ENCODE data around the gene C1orf167. TPM values are rescaled to one million over a fixed set of nuclear protein-coding genes. Genes with fewer than 3 reads are reported as not detected.
"Not testable (repeated sequence)": the region's sequence is repeated elsewhere in the genome, so short reads cannot be mapped to it uniquely, and the experiment has no call there.

C1orf167 gene
- polyA plus RNA-seq, 3 donors: 0.05 TPM; not detected in 2

DNA sequence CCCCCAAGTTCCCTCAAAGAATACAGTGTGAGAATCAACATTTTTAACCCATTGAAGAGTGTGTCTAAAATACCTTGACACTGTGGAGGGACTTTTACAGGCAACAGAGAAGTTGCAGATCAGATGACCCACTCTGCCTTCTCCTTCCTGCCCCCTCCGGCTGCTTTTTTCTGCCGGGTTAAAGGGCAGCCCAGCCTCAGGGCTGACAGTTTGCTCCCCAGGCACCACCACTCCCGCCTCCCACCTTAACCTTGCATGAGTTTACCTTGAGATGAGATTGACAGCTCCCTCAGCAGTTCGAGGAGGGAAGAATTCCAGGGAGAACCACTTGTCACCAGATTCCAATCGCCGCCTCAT, 40.6 kb downstream of the C1orf167 start:
- Histone ChIP-seq H3K79me2 (ENCODE audit: insufficient read depth, low read length) (peaks cover 70% of the 10 kb centered on the region), H3K4me2 (replicated peaks; ENCODE audit: extremely low read depth, low read length, poor library complexity, severe bottlenecking) (peak overlapping the region; percentile 82), H3K4me1 (ENCODE audit: control insufficient read depth in 1 of 2, insufficient read depth in 2 of 2, low read length in 2 of 2) (peaks cover 49 to 57% of the 10 kb centered on the region in 2 donors), H3K36me3 (replicated peaks in 1 of 2; ENCODE audit: control insufficient read depth in 1 of 2, insufficient read depth in 2 of 2, low read length in 2 of 2) (peaks cover 35 to 46% of the 10 kb centered on the region in 2 donors), H3K4me3 (replicated peaks in 1 of 3; ENCODE audit: low read depth in 2 of 3, low read length in 3 of 3) (peak overlapping the region; percentile 37 to 83 (median 78)), H3K9ac (ENCODE audit: insufficient read depth, low read length, poor library complexity, severe bottlenecking) (peak overlapping the region; percentile 69), H3K9me3 (replicated peaks in 1 of 2; ENCODE audit: control insufficient read depth in 1 of 2, insufficient read depth in 1 of 2, low read length in 2 of 2) (no peaks in the 10 kb centered on the region), H3K27ac (ENCODE audit: low read depth in 1 of 2, low read length in 2 of 2) (peak overlapping the region; percentile 76 to 84), H4K20me1 (ENCODE audit: insufficient read depth, low read length) (peaks cover 34% of the 10 kb centered on the region), H3K27me3 (ENCODE audit: control insufficient read depth in 2 of 2, insufficient read depth in 2 of 2, low read length in 2 of 2) (no peaks in the 10 kb centered on the region), H2AFZ (ENCODE audit: insufficient read depth, low read depth, low read length, poor library complexity, severe bottlenecking) (peak overlapping the region; percentile 25)
- Mint-ChIP-seq H3K4me1 (peaks cover 57% of the 10 kb centered on the region), H3K36me3 (peaks cover 46 to 53% of the 10 kb centered on the region in 2 donors), H3K27me3 (ENCODE audit: low read depth in 3 of 3) (peaks cover 0 to 2% (median 0%) of the 10 kb centered on the region in 3 donors), H3K4me3 (peak overlapping the region; percentile 94 to 96), H3K9me3 (no peaks in the 10 kb centered on the region), H3K27ac (peak overlapping the region; percentile 86 to 100 (median 99))
- DNase-seq: peak in 2 of 3 donors; percentile 39 to 50
- intact Hi-C loops (cut with micrococcal nuclease): loop anchor here in 1 of 2 donors (2.0 to 10.0 kb wide), 3 partner anchors 14 to 182 kb away; partner anchors contain the start of genes AGTRAP and MFN2
- WGBS (ENCODE audit: insufficient coverage): 16% methylated on average over 6 of the region's 6 CpGs
- TF ChIP-seq, protein P1, sequence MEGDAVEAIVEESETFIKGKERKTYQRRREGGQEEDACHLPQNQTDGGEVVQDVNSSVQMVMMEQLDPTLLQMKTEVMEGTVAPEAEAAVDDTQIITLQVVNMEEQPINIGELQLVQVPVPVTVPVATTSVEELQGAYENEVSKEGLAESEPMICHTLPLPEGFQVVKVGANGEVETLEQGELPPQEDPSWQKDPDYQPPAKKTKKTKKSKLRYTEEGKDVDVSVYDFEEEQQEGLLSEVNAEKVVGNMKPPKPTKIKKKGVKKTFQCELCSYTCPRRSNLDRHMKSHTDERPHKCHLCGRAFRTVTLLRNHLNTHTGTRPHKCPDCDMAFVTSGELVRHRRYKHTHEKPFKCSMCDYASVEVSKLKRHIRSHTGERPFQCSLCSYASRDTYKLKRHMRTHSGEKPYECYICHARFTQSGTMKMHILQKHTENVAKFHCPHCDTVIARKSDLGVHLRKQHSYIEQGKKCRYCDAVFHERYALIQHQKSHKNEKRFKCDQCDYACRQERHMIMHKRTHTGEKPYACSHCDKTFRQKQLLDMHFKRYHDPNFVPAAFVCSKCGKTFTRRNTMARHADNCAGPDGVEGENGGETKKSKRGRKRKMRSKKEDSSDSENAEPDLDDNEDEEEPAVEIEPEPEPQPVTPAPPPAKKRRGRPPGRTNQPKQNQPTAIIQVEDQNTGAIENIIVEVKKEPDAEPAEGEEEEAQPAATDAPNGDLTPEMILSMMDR (IDR thresholded peaks at IDR 0.05): no peak

DNA sequence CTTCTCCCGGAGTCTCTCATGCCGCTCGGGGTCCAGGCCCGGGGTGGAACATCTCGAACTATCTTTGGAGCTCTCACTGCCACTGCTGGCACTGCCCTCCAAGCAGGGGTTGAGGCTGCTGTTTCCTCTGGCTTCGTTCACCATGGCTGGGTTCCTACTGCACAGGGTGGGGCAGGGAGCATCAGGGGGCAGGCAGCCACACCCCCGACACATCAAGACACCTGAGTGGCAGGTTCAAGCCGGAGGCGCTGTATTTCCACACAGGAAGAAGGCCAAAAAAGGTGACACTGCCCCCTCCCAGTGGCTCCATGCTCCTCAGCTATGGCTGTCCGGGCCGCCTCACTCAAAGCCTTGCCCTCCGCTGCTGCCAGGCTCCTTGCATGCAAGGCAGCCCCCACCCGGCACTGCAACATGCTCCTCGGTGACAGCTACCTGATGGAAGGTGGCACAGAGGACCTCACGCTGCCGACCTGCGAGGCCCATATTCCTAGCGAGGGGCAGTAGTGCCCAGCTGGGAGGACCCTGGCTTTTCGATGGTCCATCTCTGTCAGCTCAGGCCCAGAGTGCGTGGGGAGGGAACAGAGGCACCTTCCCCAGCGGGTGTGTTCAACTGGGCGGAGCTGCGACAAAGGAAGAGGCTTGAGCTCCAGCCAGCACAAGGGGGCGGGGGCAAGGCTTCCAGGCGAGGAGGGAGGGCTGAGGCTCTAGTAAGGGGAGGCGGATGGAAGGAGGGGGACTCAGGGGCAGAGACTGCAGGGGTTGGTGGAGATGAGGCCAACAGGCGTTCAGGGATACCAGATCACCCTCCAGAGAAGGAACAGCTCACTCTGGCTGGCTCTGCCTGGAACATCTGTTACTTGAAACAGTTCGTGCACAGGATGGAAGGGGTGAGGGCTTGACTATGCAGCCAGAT, 41.2 kb downstream of the C1orf167 start:
- peak overlapping the region; percentile 86 to 100 (median 99) for H3K27ac Mint-ChIP-seq
- Histone ChIP-seq H3K9ac (ENCODE audit: insufficient read depth, low read length, poor library complexity, severe bottlenecking) (peak overlapping the region; percentile 69), H3K27me3 (ENCODE audit: control insufficient read depth in 2 of 2, insufficient read depth in 2 of 2, low read length in 2 of 2) (no peaks in the 10 kb centered on the region), H2AFZ (ENCODE audit: insufficient read depth, low read depth, low read length, poor library complexity, severe bottlenecking) (peak overlapping the region; percentile 25), H3K36me3 (replicated peaks in 1 of 2; ENCODE audit: control insufficient read depth in 1 of 2, insufficient read depth in 2 of 2, low read length in 2 of 2) (peaks cover 29 to 42% of the 10 kb centered on the region in 2 donors), H3K79me2 (ENCODE audit: insufficient read depth, low read length) (peaks cover 76% of the 10 kb centered on the region), H3K4me1 (ENCODE audit: control insufficient read depth in 1 of 2, insufficient read depth in 2 of 2, low read length in 2 of 2) (peaks cover 54 to 64% of the 10 kb centered on the region in 2 donors), H3K4me2 (replicated peaks; ENCODE audit: extremely low read depth, low read length, poor library complexity, severe bottlenecking) (peak overlapping the region; percentile 82), H4K20me1 (ENCODE audit: insufficient read depth, low read length) (peaks cover 34% of the 10 kb centered on the region), H3K27ac (ENCODE audit: low read depth in 1 of 2, low read length in 2 of 2) (peak overlapping the region; percentile 76 to 84), H3K9me3 (replicated peaks in 1 of 2; ENCODE audit: control insufficient read depth in 1 of 2, insufficient read depth in 1 of 2, low read length in 2 of 2) (no peaks in the 10 kb centered on the region), H3K4me3 (replicated peaks in 1 of 3; ENCODE audit: low read depth in 2 of 3, low read length in 3 of 3) (peak overlapping the region; percentile 37 to 83 (median 78))
- TF ChIP-seq, protein P1 (IDR thresholded peaks at IDR 0.05): no peak
- peaks cover 0 to 2% (median 2%) of the 10 kb centered on the region in 3 donors for H3K27me3 Mint-ChIP-seq (ENCODE audit: low read depth in 3 of 3)
- intact Hi-C loops (cut with micrococcal nuclease): loop anchor here in 1 of 2 donors (2.0 to 10.0 kb wide), 3 partner anchors 14 to 182 kb away; partner anchors contain the start of genes AGTRAP and MFN2
- peak overlapping the region; percentile 94 to 96 for H3K4me3 Mint-ChIP-seq
- DNase-seq: peak; percentile 68 to 76 (median 70)
- WGBS (ENCODE audit: insufficient coverage): 3% methylated on average over 26 of the region's 28 CpGs
- H3K4me1 Mint-ChIP-seq: peaks cover 63% of the 10 kb centered on the region
- no peaks in the 10 kb centered on the region for H3K9me3 Mint-ChIP-seq
- H3K36me3 Mint-ChIP-seq: peaks cover 44 to 53% of the 10 kb centered on the region in 2 donors

DNA sequence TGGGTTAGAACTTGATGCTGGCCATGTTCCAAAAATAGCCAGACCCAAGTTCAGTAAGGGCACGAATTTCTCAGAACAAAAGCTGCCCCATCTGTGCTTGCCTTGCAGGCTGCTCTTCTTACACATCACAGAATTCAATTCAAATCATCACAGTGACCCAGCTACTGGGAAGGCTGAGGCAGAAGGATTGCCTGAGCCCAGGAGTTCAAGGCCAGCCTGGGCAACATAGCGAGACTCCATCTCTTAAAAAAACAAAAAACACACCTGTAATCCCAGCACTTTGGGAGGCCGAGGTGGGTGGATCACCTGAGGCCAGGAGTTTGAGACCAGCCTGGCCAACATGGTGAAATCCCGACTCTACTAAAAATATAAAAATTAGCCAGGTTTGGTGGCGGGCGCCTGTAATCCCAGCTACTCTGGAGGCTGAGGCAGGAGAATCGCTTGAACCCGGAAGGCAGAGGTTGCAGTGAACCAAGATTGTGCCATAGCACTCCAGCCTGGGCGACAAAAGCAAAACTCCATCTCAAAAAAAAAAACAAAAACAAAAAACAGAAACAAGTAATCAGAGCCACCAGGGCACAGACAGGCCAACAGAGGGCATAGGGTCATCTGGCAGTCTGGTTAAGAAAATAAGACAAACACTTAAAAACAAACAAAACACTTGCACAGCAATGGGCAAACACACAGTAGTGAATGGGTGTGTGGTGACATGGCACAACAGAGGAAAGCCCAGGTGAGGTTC, 42.1 kb downstream of the C1orf167 start:
- Histone ChIP-seq H3K79me2 (ENCODE audit: insufficient read depth, low read length) (peaks cover 85% of the 10 kb centered on the region), H4K20me1 (ENCODE audit: insufficient read depth, low read length) (peaks cover 34% of the 10 kb centered on the region), H3K36me3 (replicated peaks in 1 of 2; ENCODE audit: control insufficient read depth in 1 of 2, insufficient read depth in 2 of 2, low read length in 2 of 2) (peaks cover 25 to 41% of the 10 kb centered on the region in 2 donors), H3K9ac (ENCODE audit: insufficient read depth, low read length, poor library complexity, severe bottlenecking) (peak overlapping the region; percentile 96), H3K4me1 (ENCODE audit: control insufficient read depth in 1 of 2, insufficient read depth in 2 of 2, low read length in 2 of 2) (peaks cover 54 to 66% of the 10 kb centered on the region in 2 donors), H3K4me3 (replicated peaks in 1 of 3; ENCODE audit: low read depth in 2 of 3, low read length in 3 of 3) (peak overlapping the region; percentile 3 to 83 (median 78)), H3K4me2 (replicated peaks; ENCODE audit: extremely low read depth, low read length, poor library complexity, severe bottlenecking) (peak overlapping the region; percentile 93), H3K27ac (ENCODE audit: low read depth in 1 of 2, low read length in 2 of 2) (peak overlapping the region; percentile 76 to 98)
- not testable (repeated sequence) for DNase-seq; H3K9me3 Mint-ChIP-seq; H2AFZ ChIP-seq (ENCODE audit: insufficient read depth, low read depth, low read length, poor library complexity, severe bottlenecking); H3K27me3 ChIP-seq (ENCODE audit: control insufficient read depth in 2 of 2, insufficient read depth in 2 of 2, low read length in 2 of 2); H3K9me3 ChIP-seq (replicated peaks in 1 of 2; ENCODE audit: control insufficient read depth in 1 of 2, insufficient read depth in 1 of 2, low read length in 2 of 2); H3K27me3 Mint-ChIP-seq (ENCODE audit: low read depth in 3 of 3)
- Mint-ChIP-seq H3K4me1 (peaks cover 70% of the 10 kb centered on the region), H3K4me3 (peak overlapping the region; percentile 94 to 99), H3K27ac (peak overlapping the region; percentile 80 to 100 (median 99)), H3K36me3 (peaks cover 45 to 53% of the 10 kb centered on the region in 2 donors)
- intact Hi-C loops (cut with micrococcal nuclease): loop anchor here in 1 of 2 donors (2.0 to 10.0 kb wide), 3 partner anchors 13 to 181 kb away; partner anchors contain the start of genes AGTRAP and MFN2
- WGBS (ENCODE audit: insufficient coverage): 76% methylated on average over 7 of the region's 9 CpGs

Measured in CD14-positive monocyte (primary cell).